Measurements from ENCODE around the gene CPXM2. TPM values are rescaled to one million over a fixed set of nuclear protein-coding genes. Genes with fewer than 3 reads are reported as not detected.

The CPXM2 gene
- total RNA-seq, 1 donor from 2014 or later: 7.6 TPM

DNA sequence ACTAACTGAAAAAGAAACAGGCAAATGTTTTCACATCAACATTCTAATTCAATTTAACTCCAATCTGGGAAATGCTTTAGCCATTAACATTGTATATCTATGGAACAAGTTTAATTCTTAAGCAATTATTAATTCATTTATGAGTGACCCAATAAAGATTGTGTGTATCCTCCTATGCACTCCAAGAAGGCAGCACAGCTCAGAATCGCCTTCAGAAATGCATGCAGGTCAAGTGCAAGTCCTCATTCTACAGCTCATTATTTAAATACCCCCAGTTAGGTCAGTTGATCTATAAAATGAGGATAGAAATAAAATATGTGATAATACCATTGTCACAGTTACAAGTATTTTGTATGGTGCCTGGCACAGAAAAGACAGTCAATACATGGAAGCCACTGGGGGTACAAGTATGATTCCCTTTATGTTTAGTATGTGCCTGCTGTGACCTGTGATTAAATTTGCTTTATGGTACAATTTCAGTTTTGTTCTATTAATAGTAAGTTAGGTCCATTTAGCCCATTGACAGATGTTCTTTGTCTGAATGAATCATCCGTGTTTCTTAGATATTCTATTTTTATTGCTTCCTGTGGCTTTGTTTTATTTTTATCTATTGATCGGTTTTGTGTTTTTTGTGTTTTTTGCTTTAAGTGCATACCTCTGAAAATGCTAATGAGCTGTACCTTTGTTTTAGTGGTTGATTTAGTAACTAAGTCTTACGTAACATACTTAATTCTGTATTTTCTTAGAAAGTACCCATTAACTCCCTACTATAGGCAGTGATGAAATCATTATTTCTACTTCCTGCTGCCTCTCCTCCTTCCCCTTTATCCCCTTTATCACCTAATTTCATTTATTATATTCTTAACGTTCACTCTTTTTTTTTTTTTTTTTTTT, 42.8 kb downstream of the CPXM2 start:
- no peak for DNase-seq (ENCODE audit: low spot score)

DNA sequence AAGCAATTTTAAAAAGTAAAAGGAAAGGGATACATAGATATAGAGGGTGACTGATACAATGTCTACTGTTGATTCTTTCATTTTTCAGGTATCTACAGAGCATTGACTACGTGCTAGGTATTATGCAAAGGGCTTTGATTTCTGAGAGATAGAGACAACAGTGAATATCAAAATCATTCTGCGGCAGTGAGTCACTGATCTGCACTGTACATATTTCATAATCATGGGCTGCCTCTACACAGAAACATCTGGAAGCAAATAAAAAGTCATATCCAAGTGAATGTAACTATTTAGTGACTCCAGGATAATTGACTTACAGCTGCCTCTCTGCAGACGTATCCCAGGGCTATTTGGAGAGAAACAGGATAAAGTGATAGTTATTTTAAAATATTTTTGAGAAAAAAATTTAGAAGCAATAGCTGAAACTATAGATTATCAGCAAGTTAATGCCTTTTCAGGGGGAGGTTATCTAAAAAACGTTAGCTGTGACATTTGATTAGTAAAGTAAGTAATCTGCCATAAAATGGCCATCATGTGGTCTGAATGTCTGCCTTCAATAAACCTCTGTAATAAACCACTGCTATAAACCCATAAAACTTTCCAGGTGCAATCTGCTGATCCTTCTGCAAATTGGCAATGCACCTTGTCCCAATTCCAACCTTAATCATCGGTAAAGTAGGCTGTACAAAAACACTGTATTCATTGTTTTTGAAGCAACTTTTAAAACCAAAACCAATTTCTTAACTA, 43.7 kb downstream of the CPXM2 start:
- DNase-seq (ENCODE audit: low spot score): no peak

DNA sequence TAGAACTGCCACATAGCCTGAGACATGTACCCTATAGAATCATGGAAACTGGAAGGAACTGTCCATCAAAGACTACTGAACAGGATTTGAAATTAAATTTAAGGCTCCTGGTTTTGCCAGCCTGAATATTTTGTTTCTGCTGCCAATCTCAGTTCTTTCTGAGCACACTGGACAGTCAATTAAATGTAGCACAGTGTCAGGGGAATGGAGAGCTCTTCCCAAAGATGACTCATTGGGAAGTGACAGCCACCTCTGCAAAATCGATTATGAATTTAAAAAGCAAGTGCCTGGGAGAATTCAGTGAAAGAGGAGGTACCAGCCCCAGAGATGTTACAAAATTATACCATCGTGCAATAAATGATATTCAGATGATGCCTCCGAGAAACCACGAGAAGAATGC, 47.8 kb downstream of the CPXM2 start:
- DNase-seq (ENCODE audit: low spot score): no peak

DNA sequence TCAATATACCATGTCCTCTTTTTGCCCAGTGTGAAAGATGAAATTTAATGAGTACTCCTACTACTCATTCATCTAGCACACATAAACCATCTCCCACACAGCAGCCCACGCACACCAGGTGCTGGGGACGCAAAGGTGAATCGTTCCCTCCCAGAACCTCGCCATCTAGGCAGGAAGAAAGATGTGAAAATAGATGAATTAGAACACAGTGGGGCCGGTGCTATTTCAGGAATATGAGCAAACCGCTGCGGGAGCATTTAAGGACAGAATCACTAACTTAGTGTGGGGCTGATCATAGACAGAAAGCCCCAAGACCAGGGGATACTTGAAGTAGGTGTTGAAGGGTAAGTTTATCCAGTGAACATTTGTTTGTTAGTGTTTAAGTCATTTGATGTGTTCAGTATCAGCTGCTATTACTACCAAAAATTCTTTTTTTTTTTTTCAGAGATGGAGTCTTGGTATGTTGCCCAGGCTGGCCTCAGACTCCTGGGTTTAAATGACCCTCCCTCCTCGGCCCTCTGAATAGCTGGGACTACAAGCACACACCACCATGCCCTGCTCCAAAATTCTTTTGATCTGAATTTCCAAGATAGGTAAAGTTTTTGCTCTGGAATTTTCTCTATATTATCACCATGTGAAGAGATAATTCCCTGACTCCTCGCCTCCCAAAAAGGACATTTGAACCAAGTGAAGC, 48.8 kb downstream of the CPXM2 start:
- DNase-seq (ENCODE audit: low spot score): no peak

DNA sequence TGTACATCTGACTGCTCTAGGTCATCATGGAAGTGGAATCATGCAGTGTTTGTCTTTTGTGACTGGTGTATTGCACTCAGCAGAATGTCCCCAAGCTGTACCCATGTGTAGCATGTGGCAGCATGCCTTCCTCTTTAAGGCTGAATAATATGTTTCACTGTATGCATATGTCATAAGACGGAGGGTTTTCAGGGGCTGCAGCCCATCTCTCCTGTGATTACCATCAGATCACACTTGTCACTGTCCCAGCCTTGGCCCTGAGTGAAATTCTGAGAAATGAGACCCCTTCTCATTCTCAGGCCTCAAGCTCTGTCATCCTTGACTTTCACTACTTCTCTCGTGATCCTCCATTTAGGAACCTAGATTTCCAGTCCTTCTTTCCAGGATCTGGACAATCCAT, 50.0 kb downstream of the CPXM2 start:
- DNase-seq (ENCODE audit: low spot score): no peak

DNA sequence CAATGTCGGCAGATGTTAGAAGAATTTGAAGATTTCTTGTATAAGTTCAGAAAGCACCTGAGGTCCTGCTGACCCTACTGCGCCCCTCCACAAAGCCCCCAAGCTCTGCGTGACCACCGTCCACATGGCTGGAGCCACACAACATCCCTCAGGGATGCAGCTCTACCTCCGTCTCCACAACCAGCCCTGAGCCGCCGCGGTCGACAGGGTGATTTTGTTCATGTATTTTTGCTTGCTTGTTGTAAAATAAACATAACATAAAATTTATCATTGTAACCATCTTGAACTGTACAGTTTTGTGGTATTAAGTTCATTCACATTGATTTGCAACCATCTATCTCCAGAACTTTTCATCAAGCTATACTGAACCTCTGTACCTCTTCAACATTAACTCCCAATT, 50.5 kb downstream of the CPXM2 start:
- no peak for DNase-seq (ENCODE audit: low spot score)

DNA sequence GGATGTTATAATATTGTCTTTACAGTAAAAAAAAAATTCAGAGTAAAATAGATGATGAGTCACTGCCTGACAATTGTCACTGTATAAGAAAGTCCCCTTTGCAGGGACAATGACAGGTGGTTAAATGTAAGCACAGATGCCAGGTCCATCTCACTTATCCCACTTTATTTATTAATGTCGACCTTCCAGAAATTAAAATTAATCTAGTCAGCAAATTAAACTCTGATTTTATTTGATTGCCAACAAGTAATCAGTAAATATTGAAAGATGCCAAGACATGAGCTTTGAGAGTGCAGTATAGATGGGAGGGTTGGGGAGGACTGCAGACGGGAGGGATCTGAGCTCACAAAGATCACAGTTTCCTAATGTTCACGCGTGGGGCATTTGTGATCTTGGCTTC, 50.9 kb downstream of the CPXM2 start:
- DNase-seq (ENCODE audit: low spot score): no peak

DNA sequence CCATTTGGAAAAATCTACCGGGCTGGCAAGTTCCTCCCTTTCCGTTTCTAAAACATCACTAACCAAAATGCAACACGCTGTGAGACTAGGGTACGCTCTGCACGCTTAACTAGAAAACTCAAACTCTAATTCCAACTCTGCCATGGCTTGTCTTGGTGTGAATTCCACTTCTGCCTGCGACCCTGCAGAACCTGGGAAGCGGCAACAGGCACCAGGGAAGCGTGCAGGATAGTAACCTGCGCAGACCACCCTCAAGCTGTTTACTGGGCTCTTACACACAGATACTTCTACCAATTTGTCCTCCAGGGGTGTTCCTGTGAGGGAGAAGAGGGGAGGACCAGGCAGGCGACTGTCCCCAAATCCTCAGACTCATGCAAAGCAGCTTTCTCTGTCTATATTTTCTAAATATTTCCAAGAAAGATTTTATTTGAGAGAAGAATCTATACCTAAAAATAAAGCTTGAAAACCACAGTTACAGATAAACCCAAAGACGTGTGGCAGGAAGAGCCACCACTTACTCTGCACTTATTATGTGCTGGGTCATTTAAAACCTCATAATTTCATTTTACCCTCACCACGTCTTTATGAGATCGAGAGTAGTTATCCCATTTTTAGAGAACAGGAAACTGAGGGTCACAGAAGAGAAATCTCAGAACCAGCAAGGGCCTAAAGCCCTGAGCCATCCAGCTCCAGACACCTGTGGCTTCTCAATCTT, 52.9 kb downstream of the CPXM2 start:
- no peak for DNase-seq (ENCODE audit: low spot score)

DNA sequence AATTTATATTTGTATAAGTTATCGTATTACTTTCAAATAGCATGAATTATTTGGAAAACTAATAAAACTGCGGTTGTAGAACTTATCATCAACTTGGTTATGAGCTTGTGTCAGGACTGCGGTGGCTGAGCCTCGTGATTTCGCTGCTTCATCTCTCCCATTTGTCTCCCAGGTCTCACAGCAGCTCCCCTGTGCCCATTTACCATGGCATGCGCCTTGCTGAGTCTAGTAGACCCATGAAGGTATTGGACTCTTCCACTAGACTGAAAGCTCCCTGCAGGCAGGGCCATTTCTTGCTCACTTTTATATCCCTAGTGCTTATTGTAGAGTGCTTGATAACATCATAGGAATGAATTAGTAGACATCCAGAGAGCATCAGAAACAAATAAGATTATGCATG, 53.9 kb downstream of the CPXM2 start:
- no peak for DNase-seq (ENCODE audit: low spot score)

DNA sequence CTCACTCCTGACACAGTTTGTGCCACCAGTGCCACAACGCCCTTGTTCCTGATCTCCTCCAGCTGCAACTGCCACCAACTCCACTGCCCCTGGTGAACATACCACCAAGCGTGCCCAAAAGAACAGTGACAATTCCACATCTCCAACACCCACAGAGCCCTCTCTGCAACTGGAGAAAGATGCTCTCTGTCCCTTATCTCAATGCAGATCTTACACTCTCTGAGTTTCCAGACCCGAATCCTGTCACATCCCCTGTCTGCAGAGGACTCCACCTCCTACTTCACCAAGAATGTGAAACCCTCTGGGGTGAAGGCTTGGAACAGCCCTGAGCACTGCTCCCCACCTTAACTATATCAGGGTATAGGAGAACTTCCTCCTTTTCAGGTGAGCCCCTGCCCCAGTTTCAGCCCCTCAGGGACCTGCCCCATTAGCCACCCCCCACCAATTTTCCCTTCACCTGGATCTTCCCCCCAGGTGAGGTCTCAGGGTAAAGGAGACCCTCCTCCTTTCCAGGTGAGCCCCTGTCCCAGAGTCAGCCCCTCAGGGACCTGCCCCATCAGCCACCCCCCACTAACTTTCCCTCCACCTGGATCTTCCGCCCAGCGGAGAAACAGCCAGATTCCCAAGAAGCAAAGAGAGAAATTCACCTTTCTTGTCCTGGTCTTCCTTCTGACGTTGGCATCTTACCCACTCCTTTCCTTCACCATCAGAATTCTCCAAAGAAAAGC, 55.0 kb downstream of the CPXM2 start:
- no peak for DNase-seq (ENCODE audit: low spot score)

DNA sequence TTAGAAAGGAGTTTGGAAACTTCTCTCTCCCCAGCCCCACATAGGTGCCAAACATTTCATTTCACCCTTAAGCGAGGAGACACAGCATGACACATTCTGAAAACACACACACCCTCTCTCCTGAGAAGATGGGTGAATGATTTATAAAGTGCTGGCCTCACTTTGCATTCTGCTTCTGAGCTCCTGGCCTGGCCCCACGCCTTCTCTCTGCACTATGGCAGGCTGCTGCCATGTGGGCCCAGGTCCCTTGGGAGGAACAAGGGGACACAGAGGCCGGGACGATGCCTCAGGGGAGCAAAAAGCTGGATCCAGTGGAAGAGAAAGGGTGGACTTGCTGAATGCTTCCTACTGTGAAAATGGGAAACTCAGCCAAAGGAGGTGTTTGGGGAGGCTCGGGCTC, 56.0 kb downstream of the CPXM2 start:
- DNase-seq (ENCODE audit: low spot score): no peak

DNA sequence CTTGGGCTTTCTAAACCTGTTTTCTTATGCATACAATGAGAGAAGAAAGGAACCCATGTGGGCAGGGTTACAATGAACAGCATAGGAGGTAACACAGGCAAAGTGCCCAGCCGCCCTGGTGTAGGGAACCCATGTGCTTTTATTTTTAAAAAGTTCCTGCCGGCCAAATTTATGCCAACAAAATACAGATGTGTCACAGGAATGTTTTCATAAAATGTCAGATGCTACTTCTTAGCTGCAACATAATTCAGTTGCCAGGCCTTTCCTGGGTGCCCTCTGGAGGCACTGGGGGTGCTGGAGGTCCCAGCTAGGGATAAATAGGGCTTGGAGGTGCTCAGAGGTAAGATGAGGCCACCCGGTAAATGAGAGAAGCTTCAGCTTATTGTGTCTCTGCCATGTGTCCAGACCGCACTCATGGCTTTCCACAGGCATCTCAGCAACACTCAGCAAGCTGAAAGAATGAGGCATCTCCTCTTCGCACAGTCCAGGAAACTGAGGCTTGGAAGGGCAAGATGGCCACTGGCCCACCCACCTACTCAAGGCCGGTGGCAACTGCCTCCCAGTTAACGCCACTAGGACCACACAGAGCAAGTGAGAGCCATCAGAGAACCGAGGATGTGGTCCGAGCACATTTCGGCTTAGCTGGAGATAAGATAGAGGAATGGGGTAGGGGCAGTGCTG, 58.3 kb downstream of the CPXM2 start:
- no peak for DNase-seq (ENCODE audit: low spot score)

DNA sequence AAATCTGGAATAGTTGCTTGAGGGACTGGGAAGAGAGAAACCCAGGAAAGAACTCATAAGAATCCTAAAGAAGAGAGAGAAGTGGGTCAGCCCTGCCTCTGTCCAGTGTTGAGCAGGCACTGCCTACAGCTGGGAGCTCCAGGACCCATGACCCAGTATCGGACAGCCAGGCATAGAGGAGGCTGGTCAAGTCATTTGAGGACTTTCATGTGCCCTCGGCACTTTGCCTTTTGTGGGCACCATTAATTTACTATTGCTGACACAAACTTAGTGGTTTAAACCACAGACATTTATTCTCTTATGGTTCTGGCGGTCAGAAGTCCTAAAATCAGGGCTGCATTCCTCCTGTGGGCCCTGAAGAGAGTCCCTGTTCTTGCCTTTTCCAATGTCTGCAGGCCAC, 60.3 kb downstream of the CPXM2 start:
- DNase-seq (ENCODE audit: low spot score): no peak

DNA sequence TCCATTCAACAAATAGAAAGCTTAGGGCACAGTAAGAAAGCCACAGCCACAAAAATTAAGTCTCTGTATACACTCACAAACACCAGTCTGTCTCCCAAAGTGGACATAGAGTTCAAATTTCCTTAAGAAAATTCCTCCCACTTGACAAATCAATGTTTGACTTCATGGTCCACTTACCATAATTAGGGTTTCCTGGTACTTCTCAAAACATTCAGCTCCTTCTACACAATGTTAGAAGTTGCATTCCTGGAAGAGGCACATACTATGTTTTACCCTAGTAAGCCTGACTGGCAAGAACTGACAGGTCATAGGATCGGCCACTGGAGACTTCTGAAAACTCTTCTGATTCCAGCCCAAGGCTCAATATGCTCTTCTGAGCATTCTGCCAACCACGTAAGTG, 70.5 kb downstream of the CPXM2 start:
- no peak for DNase-seq (ENCODE audit: low spot score)

DNA sequence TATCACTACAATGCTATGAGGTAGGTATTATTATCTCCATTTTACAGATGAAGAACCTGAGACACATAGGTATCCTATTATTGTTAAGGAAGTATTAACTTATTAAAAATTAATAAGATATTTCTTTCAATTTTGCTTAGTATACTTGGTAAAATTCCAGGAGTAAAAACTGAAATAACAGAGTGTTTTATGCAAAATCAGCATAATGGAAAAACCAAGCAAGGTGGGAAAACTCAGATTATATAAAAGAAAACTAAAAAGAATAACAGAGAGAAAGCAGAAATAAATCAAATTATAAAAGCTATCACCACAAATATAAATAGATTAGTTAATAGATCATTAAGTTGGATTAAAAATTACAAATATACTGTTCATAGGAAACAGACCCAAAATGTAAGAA, 82.0 kb downstream of the CPXM2 start:
- DNase-seq (ENCODE audit: low spot score): no peak

DNA sequence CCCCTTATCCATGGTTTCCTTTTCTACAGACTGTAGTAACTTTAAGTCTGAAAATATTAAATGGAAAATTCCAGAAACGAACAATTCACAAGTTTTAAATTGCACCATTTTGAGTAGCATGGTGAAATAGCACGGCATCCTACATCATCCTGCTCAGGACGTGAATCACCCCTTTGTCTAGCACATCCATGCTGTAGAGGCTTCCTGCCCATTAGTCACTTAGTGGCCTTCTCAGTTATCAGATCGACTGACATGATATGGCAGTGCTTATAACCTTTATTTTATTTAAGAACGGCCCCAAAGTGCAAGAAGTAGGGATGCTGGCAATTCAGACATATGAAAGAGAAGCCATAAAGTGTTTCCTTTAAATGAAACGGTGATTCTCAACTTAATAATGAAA, 82.7 kb downstream of the CPXM2 start:
- no peak for DNase-seq (ENCODE audit: low spot score)

DNA sequence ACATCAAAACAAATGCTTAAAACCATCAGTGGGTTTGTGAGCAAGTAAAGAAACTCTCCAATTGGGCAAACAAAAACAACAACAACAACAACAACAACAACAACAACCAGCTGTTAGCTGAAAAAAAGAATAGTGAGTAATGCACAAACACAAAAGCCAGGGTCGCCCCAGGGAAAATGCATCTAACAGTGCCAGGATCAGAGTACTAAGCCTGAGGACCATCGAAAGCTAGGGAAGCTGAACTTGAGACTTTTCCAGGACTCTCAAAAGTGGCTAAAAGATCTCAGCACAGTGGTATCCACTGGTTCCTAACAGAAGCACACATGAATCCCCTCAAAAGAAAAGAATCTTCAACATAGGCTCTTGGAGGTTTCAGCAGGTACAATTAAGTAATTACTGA, 83.3 kb downstream of the CPXM2 start:
- no peak for DNase-seq (ENCODE audit: low spot score)

DNA sequence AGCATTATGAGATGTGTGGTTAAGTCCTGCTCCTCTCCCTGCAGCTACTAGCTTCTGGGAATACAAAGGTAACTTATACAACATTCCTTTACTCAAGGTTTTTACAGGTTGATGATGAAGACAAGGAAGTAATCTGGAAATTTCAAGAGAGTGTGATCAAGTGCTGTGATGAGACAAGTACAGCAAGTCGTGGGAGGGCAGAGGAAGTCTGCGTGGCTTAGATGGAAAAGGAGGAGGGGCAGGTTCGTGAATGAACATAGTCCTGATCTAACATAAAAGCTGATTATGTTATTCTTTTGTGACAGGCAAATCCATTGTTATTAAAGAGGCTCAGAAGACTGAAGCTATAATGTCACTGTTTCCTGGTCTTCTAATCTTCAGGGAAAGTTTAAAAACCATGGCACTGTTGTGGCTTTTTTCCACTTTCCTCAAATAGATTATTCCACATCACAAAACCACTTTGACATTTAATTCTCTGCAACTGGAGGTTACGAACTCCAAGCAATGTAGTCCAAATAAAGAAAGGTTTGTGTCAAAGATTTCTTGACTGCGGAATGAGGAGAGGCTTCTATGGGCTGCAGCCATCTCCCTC, 84.1 kb downstream of the CPXM2 start:
- DNase-seq (ENCODE audit: low spot score): no peak

DNA sequence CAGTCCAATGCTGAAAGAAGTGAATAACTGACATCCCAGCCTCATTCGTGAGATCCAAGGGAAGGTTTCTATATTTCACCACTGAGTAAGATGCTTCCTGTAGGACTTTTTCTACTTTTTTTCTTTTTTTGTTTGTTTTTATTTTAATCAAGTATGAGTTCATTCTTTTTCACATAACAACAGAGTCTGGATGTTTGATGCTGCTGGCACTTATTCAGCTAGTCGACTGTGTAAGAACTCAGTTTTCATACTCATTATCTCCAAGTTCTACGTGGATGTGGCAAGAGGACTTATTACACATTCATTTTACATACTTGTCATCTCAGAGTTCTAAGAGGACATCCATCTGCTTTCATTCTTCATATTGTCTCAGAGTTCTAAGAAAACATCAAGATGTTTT, 86.9 kb downstream of the CPXM2 start:
- no peak for DNase-seq (ENCODE audit: low spot score)

DNA sequence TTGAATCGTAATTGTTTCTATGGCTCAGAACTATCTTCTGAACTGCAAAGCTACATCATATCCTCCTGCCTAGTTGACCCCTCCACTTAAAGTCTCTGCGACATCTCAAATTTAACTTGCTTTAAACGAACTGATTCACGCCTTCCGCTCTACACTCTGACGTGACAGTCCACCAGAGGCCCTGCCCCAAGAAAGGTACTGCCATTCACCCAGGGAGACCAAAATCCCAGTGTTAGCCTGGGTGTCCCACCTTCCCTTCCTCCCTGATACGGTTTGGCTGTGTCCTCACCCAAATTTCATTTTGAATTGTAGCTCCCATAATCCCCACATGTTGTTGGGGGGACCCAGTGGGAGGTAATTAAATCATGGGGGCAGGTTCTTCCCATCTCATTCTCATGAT, 90.8 kb downstream of the CPXM2 start:
- no peak for DNase-seq (ENCODE audit: low spot score)
